Glutamatergic neuron (in vitro differentiated cells): Measurements from ENCODE around the gene C6orf136. TPM values are rescaled to one million over a fixed set of nuclear protein-coding genes. Genes with fewer than 3 reads are reported as not detected.

Experiments used
- DNase-seq: peaks from one replicate; pipeline ENCODE4 v3.0.0; 2022
- H3K27ac Mint-ChIP-seq: one replicate; pipeline ENCODE4 v1.8.0; 2020; ENCODE audit warnings: mild to moderate bottlenecking, mixed read lengths, inconsistent platforms; ENCODE audit not compliant: unreplicated experiment
- H3K27me3 Mint-ChIP-seq: one replicate; pipeline ENCODE4 v1.8.0; 2020; ENCODE audit warnings: mild to moderate bottlenecking, moderate library complexity, mixed read lengths, inconsistent platforms; ENCODE audit not compliant: unreplicated experiment
- H3K36me3 Mint-ChIP-seq: one replicate; pipeline ENCODE4 v1.8.0; 2020; ENCODE audit warnings: mild to moderate bottlenecking, mixed read lengths, inconsistent platforms; ENCODE audit not compliant: unreplicated experiment
- H3K4me1 Mint-ChIP-seq: one replicate; pipeline ENCODE4 v1.8.0; 2020; ENCODE audit warnings: mild to moderate bottlenecking, low read depth, mixed read lengths, inconsistent platforms; ENCODE audit not compliant: unreplicated experiment
- H3K4me3 Mint-ChIP-seq: one replicate; pipeline ENCODE4 v1.8.0; 2020; ENCODE audit warnings: mild to moderate bottlenecking, mixed read lengths, inconsistent platforms; ENCODE audit not compliant: unreplicated experiment
- H3K9me3 Mint-ChIP-seq: one replicate; pipeline ENCODE4 v1.8.0; 2020; ENCODE audit warnings: mild to moderate bottlenecking, moderate library complexity, mixed read lengths, inconsistent platforms; ENCODE audit not compliant: unreplicated experiment
- CTCF ChIP-seq: fragments of 200-600 bp; sonication (generic); IDR thresholded peaks from one replicate; pipeline ENCODE4 v1.5.0; 2021; ENCODE audit not compliant: partially characterized antibody, unreplicated experiment
- total RNA-seq: library from RNA; stranded (reverse); fragmentation: NEBNext Ultra II Directional; extraction: Animal tissue kit (Norgen Biotek cat#: 25700); gene quantifications from one replicate; pipeline ENCODE4 v1.2.1, GENCODE V29; 2021; ENCODE audit not compliant: unreplicated experiment

Gene C6orf136
- total RNA-seq, 1 donor from 2014 or later: 13.7 TPM

- Mint-ChIP-seq H3K9me3 (peaks cover 27% of the 10 kb centered on the region), H3K4me3 (peak overlapping the region; percentile 100), H3K27ac (peak overlapping the region; percentile 100), H3K4me1 (peaks cover 42% of the 10 kb centered on the region), H3K36me3 (peaks cover 5% of the 10 kb centered on the region), H3K27me3 (peaks cover 31% of the 10 kb centered on the region)
- no peak for DNase-seq
- no peak for TF ChIP-seq CTCF
Measured at GRCh38 chr6:30689022-30689865, 42.3 kb downstream of the C6orf136 start.

GRCh38 chr6:30689985-30690384, 43.1 kb downstream of the C6orf136 start:
- H3K4me1 Mint-ChIP-seq: peaks cover 40% of the 10 kb centered on the region
- peaks cover 25% of the 10 kb centered on the region for H3K9me3 Mint-ChIP-seq
- H3K36me3 Mint-ChIP-seq: peaks cover 4% of the 10 kb centered on the region
- H3K4me3 Mint-ChIP-seq: peak overlapping the region; percentile 100
- peaks cover 28% of the 10 kb centered on the region for H3K27me3 Mint-ChIP-seq
- DNase-seq: no peak
- H3K27ac Mint-ChIP-seq: peak overlapping the region; percentile 100
- no peak for TF ChIP-seq CTCF

DNA sequence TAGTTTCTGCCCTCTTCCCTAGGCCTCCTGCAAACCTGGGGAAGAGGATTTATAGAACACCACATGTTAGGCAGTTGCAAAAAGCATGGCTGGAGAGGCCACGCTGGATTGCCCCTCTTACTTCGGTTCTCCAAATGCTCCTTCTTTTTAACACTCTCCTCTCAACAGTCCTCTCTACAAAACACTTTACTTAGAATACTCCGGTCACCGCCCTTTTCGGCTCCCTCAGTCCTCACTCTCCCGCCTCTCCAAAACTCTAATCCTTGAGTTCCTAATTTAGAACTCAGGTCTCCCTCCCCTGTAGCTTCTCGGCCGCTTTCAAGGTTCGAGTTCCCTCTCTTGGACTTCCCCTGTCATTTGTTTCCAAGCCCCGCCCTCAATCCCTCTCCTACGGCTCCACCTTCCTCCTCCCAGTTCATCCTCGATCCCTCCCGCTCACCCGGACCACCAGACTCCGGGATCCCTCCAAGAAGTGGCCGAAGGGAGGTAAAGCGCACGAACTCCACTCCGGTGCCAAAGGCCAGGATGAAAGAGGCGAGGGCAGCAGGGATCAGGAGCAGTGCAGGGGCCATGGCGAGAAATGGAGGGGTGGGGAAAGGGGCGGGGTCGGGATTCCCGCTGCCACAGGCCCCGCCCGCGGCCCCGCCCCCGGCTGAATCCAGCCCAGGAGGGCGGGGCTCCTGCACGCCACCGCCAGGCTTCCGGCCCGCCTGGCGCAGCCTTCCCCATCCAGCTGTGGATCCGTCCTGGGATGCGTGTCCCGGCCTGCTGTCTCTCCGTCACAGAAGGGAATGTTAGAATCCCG, 43.7 kb downstream of the C6orf136 start, which contains the start of gene NRM:
Gene NRM (minus strand): TSS at position 582 of the 805 bp plus-strand sequence. CDS start 10 bp downstream, at position 572.
- peak within 1 kb of the TSS; percentile 100 for H3K27ac Mint-ChIP-seq
- DNase-seq: peak; percentile 92
- TF ChIP-seq CTCF: no peak
- peaks cover 24% of the 10 kb centered on the region for H3K27me3 Mint-ChIP-seq
- H3K36me3 Mint-ChIP-seq: no peaks in the 10 kb centered on the region
- H3K4me3 Mint-ChIP-seq: peak within 1 kb of the TSS; percentile 100
- peaks cover 35% of the 10 kb centered on the region for H3K4me1 Mint-ChIP-seq
- peaks cover 21% of the 10 kb centered on the region for H3K9me3 Mint-ChIP-seq

GRCh38 chr6:30691208-30691847, 44.4 kb downstream of the C6orf136 start:
- H3K9me3 Mint-ChIP-seq: peaks cover 19% of the 10 kb centered on the region
- no peak for TF ChIP-seq CTCF
- peaks cover 18% of the 10 kb centered on the region for H3K27me3 Mint-ChIP-seq
- peak overlapping the region; percentile 90 for H3K27ac Mint-ChIP-seq
- no peak for DNase-seq
- H3K36me3 Mint-ChIP-seq: no peaks in the 10 kb centered on the region
- H3K4me3 Mint-ChIP-seq: peak overlapping the region; percentile 88
- H3K4me1 Mint-ChIP-seq: peaks cover 35% of the 10 kb centered on the region
